ENCODE results near the gene XRRA1.
"Not testable (repeated sequence)": the region's sequence is repeated elsewhere in the genome, so short reads cannot be mapped to it uniquely, and the experiment has no call there.

Gene XRRA1

GRCh38 chr11:74980634-74981033 is 31.7 kb upstream of the XRRA1 start:
- Histone ChIP-seq H3K4me1 (no peaks in the 10 kb centered on the region), H3K36me3 (ENCODE audit: control insufficient read depth, insufficient read depth, low read length) (no peaks in the 10 kb centered on the region), H3K79me2 (no peaks in the 10 kb centered on the region), H3K4me3 (ENCODE audit: low read depth, low read length) (no peak overlapping the region), H3K4me2 (ENCODE audit: low read length) (no peak overlapping the region), H2AFZ (no peak overlapping the region), H3K27me3 (ENCODE audit: control insufficient read depth, insufficient read depth, low read length) (no peaks in the 10 kb centered on the region), H3K9me3 (ENCODE audit: control insufficient read depth, low read length) (no peaks in the 10 kb centered on the region), H3K9ac (no peak overlapping the region), H3K27ac (no peak overlapping the region)
- no peak for TF ChIP-seq CTCF (IDR thresholded peaks at IDR 0.05)

- Histone ChIP-seq H3K4me2 (ENCODE audit: low read length) (no peak overlapping the region), H3K27ac (no peak overlapping the region), H3K4me3 (ENCODE audit: low read depth, low read length) (no peak overlapping the region), H3K9ac (no peak overlapping the region), H3K79me2 (peaks cover 1% of the 10 kb centered on the region), H3K4me1 (no peaks in the 10 kb centered on the region), H3K9me3 (ENCODE audit: control insufficient read depth, low read length) (no peaks in the 10 kb centered on the region), H3K27me3 (ENCODE audit: control insufficient read depth, insufficient read depth, low read length) (no peaks in the 10 kb centered on the region), H2AFZ (no peak overlapping the region), H3K36me3 (ENCODE audit: control insufficient read depth, insufficient read depth, low read length) (no peaks in the 10 kb centered on the region)
- no peak for TF ChIP-seq CTCF (IDR thresholded peaks at IDR 0.05)
These were observed 29.1 kb upstream of the XRRA1 start for GRCh38 chr11:74978041-74978440.

- H3K79me2 ChIP-seq = peaks cover 22% of the 10 kb centered on the region
- H3K9ac ChIP-seq = no peak overlapping the region
- H3K27ac ChIP-seq = no peak overlapping the region
- no peaks in the 10 kb centered on the region for H3K9me3 ChIP-seq (ENCODE audit: control insufficient read depth, low read length)
- no peak for TF ChIP-seq CTCF (IDR thresholded peaks at IDR 0.05)
- H3K36me3 ChIP-seq (ENCODE audit: control insufficient read depth, insufficient read depth, low read length) = no peaks in the 10 kb centered on the region
- no peaks in the 10 kb centered on the region for H3K4me1 ChIP-seq
- H3K4me2 ChIP-seq (ENCODE audit: low read length) = no peak overlapping the region
- no peaks in the 10 kb centered on the region for H3K27me3 ChIP-seq (ENCODE audit: control insufficient read depth, insufficient read depth, low read length)
- H2AFZ ChIP-seq = no peak overlapping the region
- no peak overlapping the region for H3K4me3 ChIP-seq (ENCODE audit: low read depth, low read length)
These were observed 22.5 kb upstream of the XRRA1 start for GRCh38 chr11:74971424-74971823.

GRCh38 chr11:74970852-74971395 is 22.0 kb upstream of the XRRA1 start:
- Histone ChIP-seq H3K4me3 (ENCODE audit: low read depth, low read length) (no peak overlapping the region), H3K27ac (no peak overlapping the region), H3K4me2 (ENCODE audit: low read length) (no peak overlapping the region), H3K79me2 (peaks cover 22% of the 10 kb centered on the region), H3K9ac (no peak overlapping the region), H3K36me3 (ENCODE audit: control insufficient read depth, insufficient read depth, low read length) (no peaks in the 10 kb centered on the region), H2AFZ (no peak overlapping the region), H3K27me3 (ENCODE audit: control insufficient read depth, insufficient read depth, low read length) (no peaks in the 10 kb centered on the region), H3K4me1 (no peaks in the 10 kb centered on the region), H3K9me3 (ENCODE audit: control insufficient read depth, low read length) (no peaks in the 10 kb centered on the region)
- no peak for TF ChIP-seq CTCF (IDR thresholded peaks at IDR 0.05)

- Histone ChIP-seq H3K4me3 (ENCODE audit: low read depth, low read length) (no peak overlapping the region), H3K9ac (no peak overlapping the region), H3K27me3 (ENCODE audit: control insufficient read depth, insufficient read depth, low read length) (no peaks in the 10 kb centered on the region), H3K9me3 (ENCODE audit: control insufficient read depth, low read length) (no peaks in the 10 kb centered on the region), H2AFZ (no peak overlapping the region), H3K4me2 (ENCODE audit: low read length) (no peak overlapping the region), H3K27ac (no peak overlapping the region), H3K79me2 (peaks cover 24% of the 10 kb centered on the region), H3K36me3 (ENCODE audit: control insufficient read depth, insufficient read depth, low read length) (no peaks in the 10 kb centered on the region), H3K4me1 (no peaks in the 10 kb centered on the region)
- TF ChIP-seq CTCF (IDR thresholded peaks at IDR 0.05) = no peak
These were observed 17.8 kb upstream of the XRRA1 start for GRCh38 chr11:74966651-74967050.

GRCh38 chr11:74960128-74960527 is 11.2 kb upstream of the XRRA1 start:
- H3K4me1 ChIP-seq = peaks cover 17% of the 10 kb centered on the region

More at GRCh38 chr11:74960128-74960527, 11.2 kb upstream of the XRRA1 start:
- not testable (repeated sequence) for H3K27me3 ChIP-seq (ENCODE audit: control insufficient read depth, insufficient read depth, low read length); H3K4me2 ChIP-seq (ENCODE audit: low read length); H3K4me3 ChIP-seq (ENCODE audit: low read depth, low read length); H3K9ac ChIP-seq; H3K9me3 ChIP-seq (ENCODE audit: control insufficient read depth, low read length); H3K36me3 ChIP-seq (ENCODE audit: control insufficient read depth, insufficient read depth, low read length); H2AFZ ChIP-seq
- Histone ChIP-seq H3K27ac (peak overlapping the region; percentile 86), H3K79me2 (peaks cover 19% of the 10 kb centered on the region)
